Astrocyte (in vitro differentiated cells and primary cell): Measurements from ENCODE around the gene ABCA12. TPM values are rescaled to one million over a fixed set of nuclear protein-coding genes. Genes with fewer than 3 reads are reported as not detected.

Source experiments
- DNase-seq: peaks from one replicate; pipeline ENCODE4 v3.0.0-alpha.2; 2010; ENCODE audit warnings: low read depth
- FAIRE-seq: peaks from 2 replicates; lab custom pipeline; 2011; peaks lifted over from hg19 to GRCh38; lab: Jason Lieb, UNC
- H2AFZ ChIP-seq: 2 replicates; pipeline ENCODE4 v1.6.0; 2012; ENCODE audit warnings: low read depth, low read length, inconsistent platforms
- H3K27ac ChIP-seq: 2 replicates; pipeline ENCODE4 v1.5.1; 2011; ENCODE audit warnings: low read depth, low read length, inconsistent platforms
- H3K27me3 ChIP-seq: 2 replicates; pipeline ENCODE4 v1.6.0; 2011; ENCODE audit warnings: low read length, inconsistent platforms; ENCODE audit not compliant: insufficient read depth
- H3K36me3 ChIP-seq: 2 replicates; pipeline ENCODE4 v1.5.1; 2011; ENCODE audit warnings: low read length, inconsistent platforms; ENCODE audit not compliant: insufficient read depth
- H3K4me1 ChIP-seq: 2 replicates; pipeline ENCODE4 v1.5.1; 2011; ENCODE audit warnings: low read length, inconsistent platforms; ENCODE audit not compliant: insufficient read depth
- H3K4me2 ChIP-seq: 2 replicates; pipeline ENCODE4 v1.6.0; 2012; ENCODE audit warnings: low read length, inconsistent platforms
- H3K4me3 ChIP-seq: 2 replicates; pipeline ENCODE4 v1.5.1; 2011; ENCODE audit warnings: low read depth, mild to moderate bottlenecking, low read length, inconsistent platforms; ENCODE audit not compliant: insufficient read depth
- H3K79me2 ChIP-seq: 2 replicates; pipeline ENCODE4 v1.6.0; 2012; ENCODE audit warnings: mild to moderate bottlenecking, low read length, inconsistent platforms; ENCODE audit not compliant: insufficient read depth
- H3K9ac ChIP-seq: 2 replicates; pipeline ENCODE4 v1.6.0; 2012; ENCODE audit warnings: mild to moderate bottlenecking, low read length, inconsistent platforms
- H3K9me3 ChIP-seq: 2 replicates; pipeline ENCODE4 v1.5.1; 2012; ENCODE audit warnings: low read depth, mild to moderate bottlenecking, low read length, inconsistent platforms; ENCODE audit not compliant: insufficient read depth
- H4K20me1 ChIP-seq: 2 replicates; pipeline ENCODE4 v1.6.0; 2012; ENCODE audit warnings: low read length, inconsistent platforms; ENCODE audit not compliant: insufficient read depth
- H3K27ac Mint-ChIP-seq: one replicate; pipeline ENCODE4 v1.8.0; 2021; ENCODE audit warnings: mild to moderate bottlenecking, mixed read lengths; ENCODE audit not compliant: unreplicated experiment
- H3K27me3 Mint-ChIP-seq: one replicate; pipeline ENCODE4 v1.8.0; 2021; ENCODE audit warnings: low read depth, mixed read lengths; ENCODE audit not compliant: unreplicated experiment
- H3K36me3 Mint-ChIP-seq: one replicate; pipeline ENCODE4 v1.8.0; 2021; ENCODE audit warnings: low read depth, mixed read lengths; ENCODE audit not compliant: unreplicated experiment
- H3K4me1 Mint-ChIP-seq: one replicate; pipeline ENCODE4 v1.8.0; 2021; ENCODE audit warnings: low read depth, mixed read lengths; ENCODE audit not compliant: unreplicated experiment
- H3K4me3 Mint-ChIP-seq: one replicate; pipeline ENCODE4 v1.8.0; 2021; ENCODE audit warnings: mild to moderate bottlenecking, moderate library complexity, mixed read lengths; ENCODE audit not compliant: unreplicated experiment
- H3K9me3 Mint-ChIP-seq: one replicate; pipeline ENCODE4 v1.8.0; 2021; ENCODE audit warnings: mild to moderate bottlenecking, mixed read lengths; ENCODE audit not compliant: unreplicated experiment
- CTCF ChIP-seq: IDR thresholded peaks from 2 replicates; pipeline ENCODE4 v1.5.1; 2011; ENCODE audit warnings: low read depth, mild to moderate bottlenecking, inconsistent platforms, low read length, moderate library complexity; ENCODE audit not compliant: insufficient read depth
- EZH2 ChIP-seq: IDR thresholded peaks from 2 replicates; pipeline ENCODE4 v1.6.1; 2012; ENCODE audit warnings: mild to moderate bottlenecking, low read length, inconsistent platforms; ENCODE audit not compliant: insufficient read depth
- total RNA-seq: library from RNA; stranded (reverse); gene quantifications from 2 replicates; pipeline ENCODE4 v1.2.1, GENCODE V29; 2021

Gene ABCA12
- total RNA-seq, 1 donor from 2014 or later = 4.4 TPM

- Mint-ChIP-seq H3K27me3 (no peaks in the 10 kb centered on the region), H3K9me3 (no peaks in the 10 kb centered on the region), H3K4me1 (peaks cover 25% of the 10 kb centered on the region), H3K4me3 (no peak overlapping the region), H3K27ac (no peak overlapping the region), H3K36me3 (no peaks in the 10 kb centered on the region)
- Histone ChIP-seq H3K9me3 (no peaks in the 10 kb centered on the region), H3K79me2 (no peaks in the 10 kb centered on the region), H3K4me2 (no peak overlapping the region), H3K27ac (no peak overlapping the region), H3K4me3 (no peak overlapping the region), H3K36me3 (no peaks in the 10 kb centered on the region), H4K20me1 (no peaks in the 10 kb centered on the region), H3K9ac (no peak overlapping the region), H2AFZ (no peak overlapping the region), H3K4me1 (peaks cover 11% of the 10 kb centered on the region), H3K27me3 (no peaks in the 10 kb centered on the region)
- DNase-seq (no peak), FAIRE-seq (no peak)
- TF ChIP-seq EZH2 (no peak), CTCF (no peak)
Observed at GRCh38 chr2:215140166-215140707, 1.8 kb upstream of the ABCA12 start.

- H3K27ac Mint-ChIP-seq = peak overlapping the region; percentile 96
- H3K27ac ChIP-seq = peak overlapping the region; percentile 29
- peak overlapping the region; percentile 38 for H2AFZ ChIP-seq
Observed at GRCh38 chr2:215137741-215138340, 585 bp downstream of the ABCA12 start.

More at GRCh38 chr2:215137741-215138340, 585 bp downstream of the ABCA12 start:
- Histone ChIP-seq H3K27me3 (no peaks in the 10 kb centered on the region), H3K79me2 (no peaks in the 10 kb centered on the region), H3K36me3 (no peaks in the 10 kb centered on the region), H3K9ac (no peak overlapping the region), H4K20me1 (no peaks in the 10 kb centered on the region), H3K9me3 (no peaks in the 10 kb centered on the region), H3K4me1 (peaks cover 11% of the 10 kb centered on the region), H3K4me3 (no peak overlapping the region), H3K4me2 (peak overlapping the region; percentile 43)
- peaks cover 25% of the 10 kb centered on the region for H3K4me1 Mint-ChIP-seq
- TF ChIP-seq CTCF = no peak
- TF ChIP-seq EZH2 = no peak
- H3K9me3 Mint-ChIP-seq = no peaks in the 10 kb centered on the region
- no peaks in the 10 kb centered on the region for H3K27me3 Mint-ChIP-seq
- peak overlapping the region; percentile 68 for H3K4me3 Mint-ChIP-seq
- H3K36me3 Mint-ChIP-seq = no peaks in the 10 kb centered on the region
- FAIRE-seq (no peak), DNase-seq (peak; percentile 55)
